GM21447 (cell line): Measurements from ENCODE around the gene WWP2.

Source experiments
- ATAC-seq: cut with Tn5 transposase; IDR thresholded peaks from one replicate; pipeline ENCODE4 v1.9.1; 2021; ENCODE audit not compliant: unreplicated experiment

The WWP2 gene

GRCh38 chr16:69888005-69888590 is 126.0 kb downstream of the WWP2 start:
- no peak for ATAC-seq

DNA sequence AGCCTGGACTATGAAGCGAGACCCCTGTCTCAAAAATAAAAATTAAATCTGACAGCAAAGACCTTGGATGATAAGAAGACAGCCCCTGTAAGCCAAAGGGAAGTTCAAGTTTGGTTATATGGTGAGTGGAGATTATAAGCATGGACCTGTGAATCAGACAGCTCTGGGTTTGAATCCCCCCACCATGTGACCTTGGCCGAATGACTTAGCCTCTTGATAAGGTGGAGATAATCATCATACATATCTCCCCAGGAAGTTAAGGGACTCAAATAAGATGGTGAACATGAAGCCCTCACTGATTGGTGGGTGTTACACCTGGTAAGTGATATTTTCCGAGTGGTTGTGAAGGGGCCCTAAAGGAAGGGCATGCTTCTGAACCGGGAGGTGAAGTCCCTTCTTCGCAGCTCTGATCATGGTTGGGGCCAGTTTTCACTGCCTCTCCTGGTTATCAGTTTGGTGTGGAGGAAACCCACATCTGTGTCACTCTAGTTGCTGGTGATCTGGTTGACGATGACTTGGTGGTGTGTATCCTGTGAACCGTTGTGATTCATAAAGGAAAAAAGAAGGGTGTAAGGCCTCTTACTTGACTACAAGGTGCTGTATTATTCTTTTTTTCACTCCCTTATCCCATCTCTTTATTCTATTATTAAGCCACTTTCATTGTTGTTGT is 127.3 kb downstream of the WWP2 start:
- ATAC-seq, result no peak

DNA sequence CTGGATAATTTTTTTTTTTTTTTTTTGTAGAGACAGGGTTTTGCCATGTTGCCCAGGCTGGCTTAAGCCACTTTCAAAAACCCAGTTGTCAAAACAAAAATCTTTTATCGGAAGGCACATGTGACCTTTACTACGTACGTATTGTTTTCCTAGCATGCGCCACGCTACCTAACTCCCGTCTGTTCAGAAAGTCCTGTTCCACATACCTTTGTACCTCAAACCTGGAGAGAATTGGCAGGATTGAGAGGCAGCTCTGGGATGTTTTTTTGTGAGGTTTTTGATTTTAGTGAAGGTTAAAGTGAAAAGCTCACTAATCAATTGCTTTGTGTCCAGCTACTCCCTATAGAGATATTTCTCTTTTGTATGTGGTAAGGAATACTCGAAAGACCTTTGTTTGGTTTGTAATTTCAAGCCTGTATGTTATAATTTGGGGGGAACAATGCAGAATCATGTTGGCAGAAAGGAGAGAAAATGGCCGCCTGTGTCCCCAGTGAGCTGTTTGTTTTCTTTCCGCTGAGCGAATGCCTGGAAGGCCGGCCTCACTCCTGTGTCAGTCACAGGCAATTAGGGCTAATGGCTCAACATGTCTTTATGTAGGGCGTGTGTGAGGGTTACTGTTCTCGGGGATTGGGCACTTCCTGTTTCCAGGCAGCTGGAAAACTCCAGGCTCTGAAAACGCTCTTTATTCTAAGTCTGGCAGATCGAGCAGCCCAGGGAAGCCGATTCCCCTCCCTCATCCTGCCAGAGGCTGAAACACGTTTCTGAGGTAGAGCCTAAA is 128.2 kb downstream of the WWP2 start:
- ATAC-seq, result no peak

DNA sequence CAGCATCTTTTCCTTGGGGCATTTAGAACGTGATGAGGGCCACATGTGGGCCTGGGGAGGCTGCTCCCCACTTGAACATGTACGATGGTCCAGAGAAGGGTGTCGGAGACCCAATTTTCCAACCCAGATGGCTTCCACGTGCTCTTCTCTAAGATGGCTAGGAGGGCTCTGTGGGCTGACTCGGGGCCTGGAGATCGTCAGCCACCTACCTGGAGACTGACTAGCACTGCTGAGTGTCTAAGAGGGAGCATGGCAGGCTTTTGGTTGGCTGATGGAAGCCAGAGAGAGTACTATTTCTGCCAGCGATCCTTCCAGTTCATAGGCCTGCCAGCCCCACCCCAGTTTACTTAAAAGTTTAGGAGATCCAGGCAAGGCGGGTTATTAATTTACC is 128.8 kb downstream of the WWP2 start:
- no peak for ATAC-seq

DNA sequence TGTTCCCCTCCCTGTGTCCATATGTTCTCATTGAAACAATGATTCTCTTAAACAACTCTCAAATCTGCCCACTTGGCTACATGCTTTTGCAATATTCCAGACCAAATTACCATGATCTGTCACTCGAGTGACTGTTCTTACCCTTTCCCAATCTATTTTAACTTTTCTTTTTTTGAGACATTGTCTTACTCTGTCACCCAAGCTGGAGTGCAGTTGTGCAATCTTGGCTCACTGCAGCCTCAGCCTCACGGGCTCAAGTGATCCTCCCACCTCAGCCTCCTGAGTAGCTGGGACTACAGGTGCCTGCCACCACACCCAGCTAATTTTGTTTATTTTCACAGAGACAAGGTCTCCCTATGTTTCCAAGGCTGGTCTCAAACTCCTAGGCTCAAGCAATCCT is 130.2 kb downstream of the WWP2 start:
- no peak for ATAC-seq

DNA sequence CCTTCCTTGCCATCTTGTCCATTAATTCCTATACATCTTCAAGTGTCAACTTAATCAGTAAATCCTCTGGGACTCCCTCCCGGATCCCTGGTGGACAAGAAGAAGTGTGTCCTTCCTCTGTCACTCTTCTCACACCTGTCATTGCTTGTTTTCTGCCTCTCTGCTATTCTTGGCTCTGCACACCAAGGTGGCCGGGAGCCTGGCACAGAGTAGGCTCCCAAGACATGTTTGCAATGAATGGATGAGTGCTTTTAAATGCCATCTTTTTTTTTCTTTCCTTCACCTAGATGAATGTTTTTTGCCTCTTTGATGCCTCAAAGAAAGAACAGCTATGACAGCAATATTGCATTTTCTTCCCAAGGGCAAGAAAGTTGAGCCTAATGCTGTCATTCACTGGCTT is 131.0 kb downstream of the WWP2 start:
- no peak for ATAC-seq

GRCh38 chr16:69894676-69895075 is 132.5 kb downstream of the WWP2 start:
- no peak for ATAC-seq

- ATAC-seq, result no peak
These were observed 141.8 kb downstream of the WWP2 start for GRCh38 chr16:69903865-69904415.

DNA sequence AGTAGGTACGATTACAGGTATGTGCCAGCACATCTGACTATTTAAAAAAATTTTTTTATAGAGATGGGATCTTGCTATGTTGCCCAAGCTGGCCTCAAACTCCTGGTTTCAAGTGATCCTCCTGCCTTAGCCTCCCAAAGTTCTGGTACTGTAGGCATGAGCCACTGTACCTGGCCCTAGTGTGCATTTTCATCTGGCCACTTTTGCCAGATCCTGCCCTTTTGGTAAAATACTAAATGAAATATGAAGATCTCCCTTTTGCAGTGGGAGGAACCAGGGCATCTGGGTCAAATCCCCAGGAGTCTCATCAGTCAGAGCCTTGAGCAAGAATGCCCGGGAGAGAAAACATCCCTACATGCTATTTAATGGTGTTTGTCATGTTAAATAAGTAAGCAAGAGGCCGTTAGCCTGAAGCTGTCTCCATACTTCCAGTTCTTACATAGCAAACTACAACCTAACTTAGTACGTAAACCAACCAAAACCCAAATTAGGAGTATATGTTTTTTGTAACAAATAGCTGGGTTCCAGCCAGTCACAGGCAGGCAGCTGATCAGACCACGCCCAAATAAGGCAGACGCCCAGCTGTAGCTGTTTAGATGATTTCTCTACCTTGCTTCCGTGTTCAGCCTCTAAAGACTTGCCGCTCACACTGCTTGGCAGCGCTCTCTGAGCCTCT is 142.5 kb downstream of the WWP2 start:
- no peak for ATAC-seq

DNA sequence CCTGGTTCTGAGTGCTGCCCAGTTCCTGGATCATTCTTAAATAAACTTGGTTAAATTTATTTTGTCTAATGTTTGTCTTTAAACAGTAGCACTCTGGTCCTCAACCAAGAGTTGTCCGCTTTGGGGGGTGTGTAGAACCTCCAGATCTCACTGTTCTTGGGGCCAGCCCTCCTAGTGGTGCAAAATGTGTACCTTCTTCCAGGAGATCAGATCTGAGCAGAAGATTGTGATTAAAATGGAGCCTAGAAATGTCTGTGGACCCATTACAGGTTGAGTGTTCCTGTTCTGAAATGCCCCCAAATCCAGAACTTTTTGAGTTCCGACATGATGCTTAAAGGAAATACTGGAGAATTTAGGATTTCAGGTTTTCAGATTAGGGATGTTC is 143.0 kb downstream of the WWP2 start:
- ATAC-seq, result no peak

DNA sequence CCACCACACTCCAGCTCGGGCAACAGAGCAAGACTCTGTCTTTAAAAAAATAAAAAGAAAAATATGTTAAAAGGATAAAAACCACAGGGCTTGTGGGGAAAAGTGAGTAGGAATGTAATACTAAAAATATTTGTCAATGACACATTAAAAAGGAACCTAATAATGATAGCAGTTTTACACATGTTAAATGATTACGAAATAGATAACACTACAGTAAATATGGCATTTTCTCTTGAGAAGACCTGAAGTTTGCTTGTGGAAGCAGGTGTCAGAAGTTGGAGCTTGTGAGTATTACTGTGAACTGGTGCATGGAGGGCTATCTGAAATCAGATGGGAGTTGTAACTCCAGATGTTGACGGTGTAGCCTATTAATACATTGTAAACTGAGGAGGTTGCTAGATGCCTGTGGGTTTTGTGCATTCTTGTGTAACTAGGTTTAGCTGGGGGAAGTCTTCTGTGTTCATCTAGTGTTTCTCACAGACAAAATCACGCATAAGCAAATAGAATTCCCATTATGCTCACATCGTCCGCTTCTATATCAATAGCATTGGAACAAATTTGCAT is 144.8 kb downstream of the WWP2 start:
- ATAC-seq, result no peak

DNA sequence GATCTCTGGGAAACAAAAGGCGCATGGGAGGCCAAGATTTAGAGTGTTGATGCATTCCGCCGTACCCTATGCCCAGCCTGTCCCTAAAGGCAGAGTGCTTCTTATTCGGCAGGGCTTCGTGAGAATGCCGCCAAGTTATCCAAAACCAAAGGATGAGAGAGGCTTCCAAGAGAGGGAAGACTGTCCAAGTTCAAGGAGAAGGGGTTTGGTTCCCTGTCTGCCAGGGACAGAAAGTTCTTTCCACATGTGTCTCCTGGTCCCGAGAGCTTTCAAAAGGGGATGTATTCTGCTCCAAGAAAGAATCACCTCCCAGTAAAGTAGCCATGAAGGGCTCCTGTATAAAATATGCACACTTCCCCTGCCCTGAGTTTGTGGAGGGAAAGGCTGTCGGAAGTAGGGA is 146.9 kb downstream of the WWP2 start:
- ATAC-seq, result no peak

DNA sequence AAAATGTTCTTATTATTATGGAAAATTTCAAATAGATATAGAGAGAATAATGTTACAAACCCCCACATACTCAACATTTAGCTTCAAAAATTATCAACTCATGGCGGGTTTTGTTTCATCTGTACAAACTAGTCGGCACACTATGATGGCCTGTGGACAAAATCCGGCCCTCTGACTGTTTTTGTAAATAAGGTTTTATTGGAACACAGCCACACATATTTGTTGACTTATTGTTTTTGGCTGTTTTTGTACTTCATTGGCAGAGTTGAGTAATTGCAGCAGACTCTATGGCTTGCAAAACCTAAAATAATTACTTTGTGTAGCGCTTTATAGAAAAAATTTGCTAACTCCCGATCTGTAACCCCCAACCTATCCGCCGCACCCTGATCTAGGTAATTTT is 147.6 kb downstream of the WWP2 start:
- ATAC-seq, result no peak

DNA sequence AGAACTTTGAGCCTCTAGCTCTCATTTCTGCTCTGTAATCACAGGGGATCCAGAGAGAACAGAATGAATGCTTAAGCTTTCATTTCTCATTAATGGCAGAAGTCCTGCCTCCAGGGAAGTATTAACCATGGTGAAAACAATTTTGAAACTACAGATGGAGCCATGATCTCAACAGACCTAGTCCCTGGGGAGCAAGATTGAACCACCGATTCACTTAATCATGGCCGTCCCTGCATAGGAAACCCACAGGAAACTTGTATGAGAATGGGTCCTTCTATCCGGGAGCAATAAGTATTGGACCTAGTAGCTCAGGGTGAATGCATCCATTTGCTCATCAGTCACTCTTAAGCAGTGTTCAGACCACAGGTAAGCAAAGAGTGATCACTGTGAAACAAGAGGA is 148.8 kb downstream of the WWP2 start:
- no peak for ATAC-seq

DNA sequence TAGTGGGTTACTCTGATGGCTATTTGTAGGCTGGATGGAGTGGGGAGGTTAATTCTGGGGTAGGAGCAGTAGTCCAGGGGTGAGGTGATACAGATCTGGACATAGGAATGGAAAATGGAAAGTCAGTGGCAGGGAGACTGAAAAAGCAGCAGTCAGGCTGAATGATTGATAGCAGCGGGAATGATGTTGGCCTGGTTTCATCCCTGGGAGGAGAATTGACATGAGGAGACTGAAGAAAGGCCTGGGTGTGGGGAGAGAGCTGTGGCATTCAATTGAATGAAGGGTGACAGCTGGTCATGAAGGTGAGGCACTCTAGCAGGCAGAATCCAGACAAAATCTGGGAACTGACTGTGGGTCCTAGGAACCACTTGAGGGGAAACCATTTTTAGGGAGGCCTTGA is 154.3 kb downstream of the WWP2 start:
- no peak for ATAC-seq

- ATAC-seq, result no peak
These were observed 155.2 kb downstream of the WWP2 start for GRCh38 chr16:69917311-69917710.

- ATAC-seq, result no peak
These were observed 155.6 kb downstream of the WWP2 start for GRCh38 chr16:69917739-69918138.

DNA sequence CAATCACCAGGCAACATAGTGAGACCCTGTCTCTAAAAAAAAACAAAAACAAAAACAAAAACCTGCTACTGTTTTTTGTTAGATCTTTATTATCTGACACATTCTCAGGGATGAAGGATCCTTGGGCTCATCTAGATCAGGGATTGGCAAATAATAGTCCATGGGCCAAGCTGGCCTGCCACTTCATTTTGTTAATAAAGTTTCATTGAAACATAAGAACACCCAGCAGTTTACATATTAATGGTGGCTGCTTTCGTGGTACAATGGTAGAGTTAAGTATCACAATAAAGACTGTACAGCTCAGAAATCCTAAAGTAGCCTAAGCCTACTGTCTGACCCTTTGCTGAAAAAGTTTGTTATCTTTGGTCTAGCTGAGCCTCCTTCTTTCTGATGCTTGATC is 156.1 kb downstream of the WWP2 start:
- no peak for ATAC-seq

DNA sequence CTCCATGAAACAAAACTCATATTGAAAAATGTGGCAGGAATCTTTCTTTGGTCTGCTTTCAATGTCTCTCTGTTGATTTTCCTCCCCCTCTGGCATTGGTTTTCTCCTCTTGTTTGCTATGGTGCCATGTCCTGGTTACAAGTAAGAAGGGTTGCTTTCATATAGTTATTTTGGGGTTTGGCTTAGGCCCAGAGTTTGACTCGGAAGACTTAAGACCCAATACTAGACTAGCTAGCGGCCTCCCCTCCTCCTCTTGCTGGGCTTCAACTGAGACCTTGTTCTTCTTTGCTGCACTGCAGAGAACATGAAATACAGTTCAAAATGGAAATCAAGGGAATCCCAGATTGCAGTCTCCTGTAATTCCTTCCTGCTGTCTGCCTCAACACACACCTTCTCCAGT is 159.0 kb downstream of the WWP2 start:
- ATAC-seq, result no peak

DNA sequence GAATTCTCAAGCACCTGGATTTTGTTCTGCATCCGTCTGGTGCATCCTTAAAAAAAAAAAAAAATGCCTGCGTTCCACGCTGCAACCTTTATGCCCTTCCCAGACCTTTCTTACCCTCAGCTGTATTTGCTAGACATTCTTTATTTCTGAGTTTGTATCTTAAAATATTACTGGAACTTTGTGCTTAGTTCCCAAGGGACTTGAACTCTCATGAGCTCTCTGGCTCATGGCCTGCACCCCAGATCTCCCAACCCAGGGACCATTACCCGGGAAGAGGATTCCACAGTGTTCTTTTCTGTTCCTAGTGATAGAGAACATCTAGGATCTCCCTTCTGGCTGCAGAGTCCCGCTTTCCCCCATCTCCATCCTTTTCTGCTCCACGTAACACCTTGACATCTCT is 160.1 kb downstream of the WWP2 start:
- no peak for ATAC-seq

GRCh38 chr16:69924041-69924775 is 162.1 kb downstream of the WWP2 start:
- no peak for ATAC-seq
